WTC11 (cell line): ENCODE results near the gene SS18. TPM values are rescaled to one million over a fixed set of nuclear protein-coding genes. Genes with fewer than 3 reads are reported as not detected.
A peak's percentile ranks its signal among the peaks of the same experiment; 100 is the strongest.

Experiments used
- ATAC-seq: fragments of 200-7000 bp; cut with Tn5 transposase; 2 replicates; pipeline ENCODE4 v1.10.0; 2021; ENCODE audit warnings: mild to moderate bottlenecking, moderate library complexity
- CTCF ChIA-PET: fragments of 300-600 bp; sonication (Branson Sonifier 250); formaldehyde crosslinking; loops from one replicate; lab custom pipeline; 2021; ENCODE audit warnings: antibody characterized with exemption; lab: Charles Lee
- POLR2A ChIA-PET: fragments of 350-600 bp; sonication (Branson Sonifier 250); formaldehyde crosslinking; loops from one replicate; lab custom pipeline; 2021; ENCODE audit warnings: antibody characterized with exemption; lab: Charles Lee
- DNase-seq: peaks from one replicate; pipeline ENCODE4 v3.0.0; 2021; ENCODE audit warnings: low spot score
- H3K27ac Mint-ChIP-seq: 2 replicates; pipeline ENCODE4 v1.8.0; 2021; ENCODE audit warnings: mixed read lengths
- H3K27me3 Mint-ChIP-seq: 2 replicates; pipeline ENCODE4 v1.8.0; 2021; ENCODE audit warnings: low read depth, mild to moderate bottlenecking, moderate library complexity, mixed read lengths
- H3K36me3 Mint-ChIP-seq: 2 replicates; pipeline ENCODE4 v1.8.0; 2021; ENCODE audit warnings: mixed read lengths
- H3K4me1 Mint-ChIP-seq: 2 replicates; pipeline ENCODE4 v1.8.0; 2022; ENCODE audit warnings: mixed read lengths
- H3K4me3 Mint-ChIP-seq: 2 replicates; pipeline ENCODE4 v1.8.0; 2021; ENCODE audit warnings: mild to moderate bottlenecking, moderate library complexity, mixed read lengths
- H3K9me3 Mint-ChIP-seq: 2 replicates; pipeline ENCODE4 v1.8.0; 2021; ENCODE audit warnings: mixed read lengths
- AR ChIP-seq: fragments of 250-450 bp; sonication (Bioruptor Pico); IDR thresholded peaks from 2 replicates; pipeline ENCODE4 v1.9.0; 2021; ENCODE audit warnings: mild to moderate bottlenecking
- ATF1 ChIP-seq: sonication (generic); formaldehyde crosslinking; IDR thresholded peaks from 2 replicates; pipeline ENCODE4 v1.8.1; 2023; ENCODE audit warnings: mild to moderate bottlenecking, moderate library complexity, missing genetic modification reagents
- ATF3 ChIP-seq: sonication (generic); formaldehyde crosslinking; conservative IDR thresholded peaks from 2 replicates; pipeline ENCODE4 v1.8.1; 2022; ENCODE audit warnings: mild to moderate bottlenecking, missing genetic modification reagents
- CDX4 ChIP-seq: fragments of 250-450 bp; sonication (Bioruptor Pico); IDR thresholded peaks from 2 replicates; pipeline ENCODE4 v1.9.0; 2021; ENCODE audit warnings: moderate library complexity, mild to moderate bottlenecking, inconsistent platforms, borderline replicate concordance
- CTCF ChIP-seq: fragments of 200-600 bp; IDR thresholded peaks from 2 replicates; pipeline ENCODE4 v1.8.0; 2022; ENCODE audit warnings: antibody characterized with exemption
- ETV6 ChIP-seq: sonication (generic); formaldehyde crosslinking; IDR thresholded peaks from 2 replicates; pipeline ENCODE4 v1.8.1; 2022; ENCODE audit warnings: mild to moderate bottlenecking, missing genetic modification reagents
- FOXJ3 ChIP-seq: sonication (generic); formaldehyde crosslinking; IDR thresholded peaks from 2 replicates; pipeline ENCODE4 v1.9.0; 2021; ENCODE audit warnings: missing genetic modification reagents, mild to moderate bottlenecking, borderline replicate concordance
- FOXK1 ChIP-seq: sonication (generic); formaldehyde crosslinking; IDR thresholded peaks from 2 replicates; pipeline ENCODE4 v1.8.0; 2022; ENCODE audit warnings: mild to moderate bottlenecking, moderate library complexity, missing genetic modification reagents
- MAX ChIP-seq: sonication (generic); formaldehyde crosslinking; IDR thresholded peaks from 2 replicates; pipeline ENCODE4 v1.8.0; 2022; ENCODE audit warnings: mild to moderate bottlenecking, missing genetic modification reagents
- NFATC4 ChIP-seq: fragments of 250-450 bp; sonication (Bioruptor Pico); IDR thresholded peaks from 2 replicates; pipeline ENCODE4 v1.9.0; 2021; ENCODE audit warnings: mild to moderate bottlenecking
- NFYB ChIP-seq: sonication (generic); formaldehyde crosslinking; conservative IDR thresholded peaks from 2 replicates; pipeline ENCODE4 v1.8.0; 2022; ENCODE audit warnings: low read depth, missing genetic modification reagents
- NR2C2 ChIP-seq: sonication (generic); formaldehyde crosslinking; IDR thresholded peaks from 2 replicates; pipeline ENCODE4 v1.8.0; 2022; ENCODE audit warnings: mild to moderate bottlenecking, missing genetic modification reagents
- PREB ChIP-seq: sonication (generic); formaldehyde crosslinking; IDR thresholded peaks from 2 replicates; pipeline ENCODE4 v1.8.1; 2022; ENCODE audit warnings: mild to moderate bottlenecking, missing genetic modification reagents, moderate library complexity, borderline replicate concordance
- SMAD3 ChIP-seq: sonication (generic); formaldehyde crosslinking; IDR thresholded peaks from 2 replicates; pipeline ENCODE4 v1.8.0; 2022; ENCODE audit warnings: missing genetic modification reagents, mild to moderate bottlenecking, borderline replicate concordance
- SP1 ChIP-seq: sonication (generic); formaldehyde crosslinking; conservative IDR thresholded peaks from 2 replicates; pipeline ENCODE4 v1.8.1; 2022; ENCODE audit warnings: missing genetic modification reagents
- ZNF138 ChIP-seq: sonication (generic); formaldehyde crosslinking; conservative IDR thresholded peaks from 2 replicates; pipeline ENCODE4 v1.8.1; 2022; ENCODE audit warnings: mild to moderate bottlenecking, moderate library complexity, missing genetic modification reagents
- ZNF416 ChIP-seq: fragments of 250-450 bp; sonication (Bioruptor Pico); IDR thresholded peaks from 2 replicates; pipeline ENCODE4 v1.9.0; 2021; ENCODE audit warnings: mild to moderate bottlenecking, inconsistent platforms
- total RNA-seq: library from RNA; stranded (reverse); gene quantifications from 3 replicates; pipeline ENCODE4 v1.2.3, GENCODE V29; 2021
- TF ChIP-seq, protein P1 (sequence below): sonication (generic); formaldehyde crosslinking; IDR thresholded peaks from 2 replicates; pipeline ENCODE4 v1.8.0; 2023; ENCODE audit warnings: missing genetic modification reagents
- TF ChIP-seq, protein P2 (sequence below): sonication (generic); formaldehyde crosslinking; IDR thresholded peaks from 2 replicates; pipeline ENCODE4 v1.8.0; 2022; ENCODE audit warnings: mild to moderate bottlenecking, missing genetic modification reagents

Gene SS18
- total RNA-seq, 1 experiment from 2014 or later = 73.0 TPM

DNA sequence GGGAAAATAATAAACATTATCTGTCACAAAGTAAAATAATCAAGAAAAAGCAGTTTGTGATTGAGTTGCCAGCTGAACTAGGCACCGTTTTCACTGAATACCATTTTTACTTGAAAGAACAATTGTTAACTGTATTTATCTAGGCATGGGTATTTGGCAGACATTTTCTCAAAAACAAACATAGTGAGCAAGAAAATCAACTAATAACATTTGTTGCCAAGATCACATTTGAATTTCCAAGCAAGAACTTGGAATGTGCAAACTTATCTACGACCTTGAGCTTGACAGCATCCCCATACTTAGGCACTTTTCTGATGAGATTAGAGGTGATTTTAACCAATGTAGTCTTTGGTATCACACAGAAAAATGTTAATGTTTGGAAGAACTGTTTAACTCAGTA is 16.7 kb downstream of the SS18 start:
- Mint-ChIP-seq H3K27ac (no peak overlapping the region), H3K27me3 (no peaks in the 10 kb centered on the region)
- CTCF ChIA-PET = no interaction called here
- no peak for TF ChIP-seq CTCF
- TF ChIP-seq SP1 = no peak
- no peak for TF ChIP-seq ATF1 (CRISPR knock-in tag)
- TF ChIP-seq SMAD3 (CRISPR knock-in tag) = no peak
- TF ChIP-seq, all 79 proteins: peak for 0
- POLR2A ChIA-PET = interaction anchor here (0.6 kb wide), 1 partner anchor 27 kb away, joined by 4 read pairs; no protein-coding TSS in a partner anchor
- Mint-ChIP-seq H3K4me3 (no peak overlapping the region), H3K9me3 (no peaks in the 10 kb centered on the region), H3K36me3 (peaks cover 62% of the 10 kb centered on the region), H3K4me1 (no peaks in the 10 kb centered on the region)
- DNase-seq (no peak), ATAC-seq (no peak)

GRCh38 chr18:26071725-26072124 is 18.7 kb downstream of the SS18 start:
- Mint-ChIP-seq H3K27ac (peak overlapping the region; percentile 55; the same call in 1 of the 2 replicates), H3K27me3 (no peaks in the 10 kb centered on the region), H3K4me1 (no peaks in the 10 kb centered on the region), H3K4me3 (no peak overlapping the region), H3K36me3 (peaks cover 64% of the 10 kb centered on the region), H3K9me3 (peaks cover 4% of the 10 kb centered on the region; the same call in 1 of the 2 replicates)
- TF ChIP-seq PREB = no peak
- TF ChIP-seq, protein P1, sequence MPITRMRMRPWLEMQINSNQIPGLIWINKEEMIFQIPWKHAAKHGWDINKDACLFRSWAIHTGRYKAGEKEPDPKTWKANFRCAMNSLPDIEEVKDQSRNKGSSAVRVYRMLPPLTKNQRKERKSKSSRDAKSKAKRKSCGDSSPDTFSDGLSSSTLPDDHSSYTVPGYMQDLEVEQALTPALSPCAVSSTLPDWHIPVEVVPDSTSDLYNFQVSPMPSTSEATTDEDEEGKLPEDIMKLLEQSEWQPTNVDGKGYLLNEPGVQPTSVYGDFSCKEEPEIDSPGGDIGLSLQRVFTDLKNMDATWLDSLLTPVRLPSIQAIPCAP (CRISPR knock-in tag) = no peak
- TF ChIP-seq AR (CRISPR knock-in tag) = no peak
- TF ChIP-seq ATF3 (CRISPR knock-in tag) = no peak
- TF ChIP-seq ZNF138 (CRISPR knock-in tag) = no peak
- TF ChIP-seq ZNF416 (CRISPR knock-in tag) = no peak
- no peak for TF ChIP-seq FOXJ3 (CRISPR knock-in tag)
- no peak for TF ChIP-seq NFATC4 (CRISPR knock-in tag)
- no peak for TF ChIP-seq SMAD3 (CRISPR knock-in tag)
- no peak for TF ChIP-seq NFYB (CRISPR knock-in tag)
- TF ChIP-seq FOXK1 (CRISPR knock-in tag) = no peak
- TF ChIP-seq NR2C2 (CRISPR knock-in tag) = no peak
- no peak for TF ChIP-seq ETV6
- TF ChIP-seq CDX4 (CRISPR knock-in tag) = no peak
- TF ChIP-seq MAX (CRISPR knock-in tag) = no peak
- TF ChIP-seq, protein P2, sequence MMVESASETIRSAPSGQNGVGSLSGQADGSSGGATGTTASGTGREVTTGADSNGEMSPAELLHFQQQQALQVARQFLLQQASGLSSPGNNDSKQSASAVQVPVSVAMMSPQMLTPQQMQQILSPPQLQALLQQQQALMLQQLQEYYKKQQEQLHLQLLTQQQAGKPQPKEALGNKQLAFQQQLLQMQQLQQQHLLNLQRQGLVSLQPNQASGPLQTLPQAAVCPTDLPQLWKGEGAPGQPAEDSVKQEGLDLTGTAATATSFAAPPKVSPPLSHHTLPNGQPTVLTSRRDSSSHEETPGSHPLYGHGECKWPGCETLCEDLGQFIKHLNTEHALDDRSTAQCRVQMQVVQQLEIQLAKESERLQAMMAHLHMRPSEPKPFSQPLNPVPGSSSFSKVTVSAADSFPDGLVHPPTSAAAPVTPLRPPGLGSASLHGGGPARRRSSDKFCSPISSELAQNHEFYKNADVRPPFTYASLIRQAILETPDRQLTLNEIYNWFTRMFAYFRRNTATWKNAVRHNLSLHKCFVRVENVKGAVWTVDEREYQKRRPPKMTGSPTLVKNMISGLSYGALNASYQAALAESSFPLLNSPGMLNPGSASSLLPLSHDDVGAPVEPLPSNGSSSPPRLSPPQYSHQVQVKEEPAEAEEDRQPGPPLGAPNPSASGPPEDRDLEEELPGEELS (CRISPR knock-in tag) = no peak
- POLR2A ChIA-PET = no interaction called here
- DNase-seq (no peak), ATAC-seq (no peak)
- CTCF ChIA-PET = no interaction called here
